IMR-90 (cell line): ENCODE data around the gene PDXK. TPM values are rescaled to one million over a fixed set of nuclear protein-coding genes. Genes with fewer than 3 reads are reported as not detected.

Experiments
- ATAC-seq: fragments of 200-7000 bp; cut with Tn5 transposase; 2 replicates; pipeline ENCODE4 v1.9.1; 2020; ENCODE audit warnings: low read depth, mild to moderate bottlenecking, moderate library complexity
- BruUV-seq: library from RNA; stranded (reverse); fragments of 400-500 nt; replicated peaks from 2 replicates; lab custom pipeline; 2021; lab: Mats Ljungman, UMichigan
- CTCF ChIA-PET: fragments of 300-600 bp; formaldehyde crosslinking; extraction: SDS; loops from one replicate; lab custom pipeline; 2021; ENCODE audit warnings: antibody characterized with exemption; lab: Yijun Ruan, JAX
- POLR2A ChIA-PET: fragments of 300-600 bp; sonication (Branson Sonifier 250); formaldehyde crosslinking; loops from one replicate; lab custom pipeline; 2022; ENCODE audit warnings: antibody characterized with exemption; ENCODE audit not compliant: unreplicated experiment; lab: Charles Lee
- DNase-seq: peaks from one replicate; pipeline ENCODE4 v3.0.0; 2013
- H2AFZ ChIP-seq: replicated peaks from 2 replicates; pipeline ENCODE3; 2013; ENCODE audit warnings: low read length, mild to moderate bottlenecking; ENCODE audit not compliant: poor library complexity
- H2AK5ac ChIP-seq: 2 replicates; pipeline ENCODE4 v1.6.1; 2013; ENCODE audit warnings: low read depth, low read length, inconsistent platforms
- H2AK9ac ChIP-seq: replicated peaks from 2 replicates; pipeline ENCODE3; 2013; ENCODE audit warnings: mild to moderate bottlenecking, low read depth, low read length, moderate library complexity; ENCODE audit not compliant: poor library complexity
- H2BK120ac ChIP-seq: 2 replicates; pipeline ENCODE4 v1.6.1; 2013; ENCODE audit warnings: low read depth, low read length, inconsistent platforms
- H2BK15ac ChIP-seq: 3 replicates; pipeline ENCODE4 v1.6.1; 2013; ENCODE audit warnings: low read depth, low read length, inconsistent platforms
- H2BK20ac ChIP-seq: 2 replicates; pipeline ENCODE4 v1.6.1; 2013; ENCODE audit warnings: low read depth, mild to moderate bottlenecking, inconsistent platforms, low read length, moderate library complexity
- H2BK5ac ChIP-seq: 2 replicates; pipeline ENCODE4 v1.6.1; 2013; ENCODE audit warnings: mild to moderate bottlenecking, low read depth, low read length, inconsistent platforms; ENCODE audit not compliant: poor library complexity, severe bottlenecking
- H3K14ac ChIP-seq: replicated peaks from 2 replicates; pipeline ENCODE4 v1.6.1; 2013; ENCODE audit warnings: low read depth, low read length, inconsistent platforms
- H3K18ac ChIP-seq: 2 replicates; pipeline ENCODE4 v1.6.1; 2013; ENCODE audit warnings: low read depth, low read length, control low read depth
- H3K23ac ChIP-seq: 2 replicates; pipeline ENCODE4 v1.6.1; 2013; ENCODE audit warnings: low read depth, low read length, inconsistent platforms
- H3K27ac ChIP-seq: 2 replicates; pipeline ENCODE4 v1.5.1; 2013; ENCODE audit warnings: mild to moderate bottlenecking, control low read depth, low read length; ENCODE audit not compliant: insufficient read depth
- H3K27me3 ChIP-seq: 2 replicates; pipeline ENCODE4 v1.6.1; 2013; ENCODE audit warnings: low read length; ENCODE audit not compliant: control insufficient read depth, insufficient read depth
- H3K36me3 ChIP-seq: 2 replicates; pipeline ENCODE4 v1.6.1; 2013; ENCODE audit warnings: low read length, mixed read lengths; ENCODE audit not compliant: control insufficient read depth, insufficient read depth
- H3K4ac ChIP-seq: 2 replicates; pipeline ENCODE4 v1.6.1; 2013; ENCODE audit warnings: low read depth, low read length, inconsistent platforms
- H3K4me1 ChIP-seq: 2 replicates; pipeline ENCODE4 v1.6.1; 2013; ENCODE audit warnings: low read length, mixed read lengths; ENCODE audit not compliant: control insufficient read depth, insufficient read depth
- H3K4me2 ChIP-seq: 2 replicates; pipeline ENCODE4 v1.6.1; 2013; ENCODE audit warnings: low read depth, mild to moderate bottlenecking, control low read depth, low read length, moderate library complexity
- H3K4me3 ChIP-seq: 2 replicates; pipeline ENCODE4 v1.5.1; 2013; ENCODE audit warnings: low read depth, mild to moderate bottlenecking, control low read depth, low read length, moderate library complexity; ENCODE audit not compliant: insufficient read depth
- H3K56ac ChIP-seq: 2 replicates; pipeline ENCODE4 v1.6.1; 2013; ENCODE audit warnings: low read length, inconsistent platforms; ENCODE audit not compliant: insufficient read depth; ENCODE audit errors: extremely low read depth
- H3K79me1 ChIP-seq, 2 experiments: 2 replicates each; pipeline ENCODE4 v1.6.1; 2013; ENCODE audit warnings: low read length in 2 of 2, inconsistent platforms in 1 of 2, low read depth in 1 of 2
- H3K9ac ChIP-seq: 2 replicates; pipeline ENCODE4 v1.6.1; 2013; ENCODE audit warnings: low read depth, low read length, control low read depth
- H3K9me1 ChIP-seq: 2 replicates; pipeline ENCODE4 v1.6.1; 2013; ENCODE audit warnings: low read length, inconsistent platforms; ENCODE audit not compliant: insufficient read depth
- H3K9me3 ChIP-seq: 2 replicates; pipeline ENCODE4 v1.6.1; 2013; ENCODE audit warnings: low read length; ENCODE audit not compliant: control insufficient read depth, insufficient read depth
- H4K20me1 ChIP-seq: 2 replicates; pipeline ENCODE4 v1.6.1; 2013; ENCODE audit warnings: low read length, inconsistent platforms; ENCODE audit not compliant: insufficient read depth
- H4K5ac ChIP-seq: 2 replicates; pipeline ENCODE4 v1.6.1; 2013; ENCODE audit warnings: mild to moderate bottlenecking, low read depth, low read length, control low read depth
- H4K8ac ChIP-seq, 2 experiments: 2 replicates each; pipeline ENCODE4 v1.6.1; 2013; ENCODE audit warnings: low read depth in 2 of 2, low read length in 2 of 2, control low read depth in 1 of 2, inconsistent platforms in 1 of 2
- H4K91ac ChIP-seq: 2 replicates; pipeline ENCODE4 v1.6.1; 2013; ENCODE audit warnings: low read depth, low read length, inconsistent platforms; ENCODE audit not compliant: insufficient read depth
- CEBPB ChIP-seq: IDR thresholded peaks from 2 replicates; pipeline ENCODE4 v1.6.1; 2012; ENCODE audit warnings: low read depth, low read length, improper control_type of control experiment
- FOS ChIP-seq: fragments of 150-350 bp; IDR thresholded peaks from 2 replicates; pipeline ENCODE4 v1.6.1; 2016; ENCODE audit warnings: low read depth, low read length
- MAFK ChIP-seq: IDR thresholded peaks from 2 replicates; pipeline ENCODE4 v1.6.1; 2012; ENCODE audit warnings: low read depth, low read length, improper control_type of control experiment
- MAZ ChIP-seq: IDR thresholded peaks from 2 replicates; pipeline ENCODE4 v1.6.1; 2012; ENCODE audit warnings: low read depth, mild to moderate bottlenecking, low read length, improper control_type of control experiment, moderate library complexity, borderline replicate concordance
- POLR2A ChIP-seq: IDR thresholded peaks from 2 replicates; pipeline ENCODE4 v1.6.1; 2012; ENCODE audit warnings: mild to moderate bottlenecking, low read depth, low read length
- RCOR1 ChIP-seq: IDR thresholded peaks from 2 replicates; pipeline ENCODE4 v1.6.1; 2012; ENCODE audit warnings: mild to moderate bottlenecking, low read length, improper control_type of control experiment; ENCODE audit not compliant: insufficient replicate concordance
- RFX5 ChIP-seq: IDR thresholded peaks from 2 replicates; pipeline ENCODE4 v1.8.0; 2012; ENCODE audit warnings: low read depth, mild to moderate bottlenecking, low read length, moderate library complexity
- SMC3 ChIP-seq: fragments of 150-350 bp; IDR thresholded peaks from 2 replicates; pipeline ENCODE4 v1.6.1; 2016; ENCODE audit warnings: low read depth, mild to moderate bottlenecking, antibody characterized with exemption, low read length, moderate library complexity
- WGBS, 2 experiments: methylation state at CpG; one replicate each; pipeline versions ENCODE4 v1.1.5 to v1.1.7; 2013; ENCODE audit warnings: missing lambda C conversion rate in 2 of 2; ENCODE audit not compliant: insufficient read length in 1 of 2; ENCODE audit errors: extremely low coverage in 2 of 2; 5-methylcytosine and 5-hydroxymethylcytosine counted together
- dilution Hi-C: fragments of 300-500 bp; cut with HindIII; formaldehyde crosslinking; loops from one replicate; pipeline ENCODE4 v1.14.3; 2018; ENCODE audit warnings: low sequenced_read_pairs; ENCODE audit not compliant: unreplicated experiment
- in situ Hi-C: fragments of 300-500 bp; cut with MboI; formaldehyde crosslinking; loops from 3 replicates; pipeline ENCODE4 v1.14.3; 2019; ENCODE audit warnings: low sequenced_read_pairs, inconsistent platforms, mixed read lengths
- intact Hi-C: fragments of 100-400 bp; cut with micrococcal nuclease; formaldehyde crosslinking; loops from 2 replicates; pipeline ENCODE4 v1.10.0; 2022
- polyA plus RNA-seq, 3 experiments: library from polyadenylated mRNA; depleted of rRNA; stranded (reverse); fragments of >200 nt; gene quantifications; 2 replicates each; pipeline ENCODE4 v1.2.3, GENCODE V29; 2012; ENCODE audit warnings: low replicate concordance in 1 of 3
- total RNA-seq: library from RNA; depleted of rRNA; stranded (reverse); fragments of >200 nt; gene quantifications from 2 replicates; pipeline ENCODE4 v1.2.3, GENCODE V29; 2012
- TF ChIP-seq, protein P1 (sequence below): fragments of 150-350 bp; IDR thresholded peaks from 2 replicates; pipeline ENCODE4 v1.6.1; 2017; ENCODE audit warnings: mild to moderate bottlenecking, antibody characterized with exemption, low read length, low read depth
- TF ChIP-seq, protein P2 (sequence below): conservative IDR thresholded peaks from 2 replicates; pipeline ENCODE4 v1.5.1; 2012; ENCODE audit warnings: mild to moderate bottlenecking, low read depth, low read length, improper control_type of control experiment

The PDXK gene
- total and polyA plus RNA-seq, 2 of the 4 experiments (the other 2 are of a cell fraction) = 155 to 312 TPM

DNA sequence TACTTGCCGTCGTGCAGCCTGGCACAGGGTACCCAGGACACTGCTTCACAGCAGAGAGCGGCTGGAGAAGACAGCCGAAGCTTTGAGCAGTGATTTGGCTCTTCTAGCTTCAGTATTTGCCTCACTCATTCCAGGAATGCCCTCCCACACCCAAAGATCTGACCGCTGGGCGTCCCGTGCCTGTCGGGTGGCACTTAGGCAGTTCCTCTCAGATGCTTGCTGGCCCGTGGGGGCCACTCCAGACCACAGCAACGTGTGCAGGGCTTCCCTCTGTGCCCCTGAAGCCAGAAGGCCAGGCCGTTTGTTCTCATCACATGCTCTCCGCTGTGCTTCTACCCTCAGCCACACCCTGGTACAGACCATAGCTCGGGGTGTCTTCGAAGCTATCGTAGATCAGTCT is 42.5 kb upstream of the PDXK start:
- Histone ChIP-seq H4K5ac (no peak overlapping the region), H3K14ac (no peak overlapping the region), H3K27me3 (no peaks in the 10 kb centered on the region), H2BK120ac (no peak overlapping the region), H4K20me1 (no peaks in the 10 kb centered on the region), H3K9me3 (no peaks in the 10 kb centered on the region), H4K91ac (no peak overlapping the region), H3K4me1 (no peaks in the 10 kb centered on the region), H3K36me3 (peaks cover 27% of the 10 kb centered on the region), H3K4ac (no peak overlapping the region), H4K8ac (no peak overlapping the region), H2AK9ac (no peak overlapping the region), H3K27ac (no peak overlapping the region), H3K56ac (no peak overlapping the region), H3K79me1 (peaks cover 14 to 17% of the 10 kb centered on the region in 2 experiments), H3K9ac (no peak overlapping the region), H3K9me1 (no peaks in the 10 kb centered on the region; the same call in 1 of the 2 replicates), H3K18ac (no peak overlapping the region), H3K4me3 (no peak overlapping the region), H3K4me2 (no peak overlapping the region), H2BK5ac (no peak overlapping the region), H2BK15ac (no peak overlapping the region), H2AK5ac (no peak overlapping the region), H2AFZ (no peak overlapping the region), H3K23ac (no peak overlapping the region), H2BK20ac (no peak overlapping the region)
- CTCF ChIA-PET = interaction anchor here (0.6 kb wide), 1 partner anchor 7 kb away, joined by 3 read pairs; no protein-coding TSS in a partner anchor
- no peak for TF ChIP-seq CEBPB
- no peak for TF ChIP-seq POLR2A
- TF ChIP-seq, protein P1, sequence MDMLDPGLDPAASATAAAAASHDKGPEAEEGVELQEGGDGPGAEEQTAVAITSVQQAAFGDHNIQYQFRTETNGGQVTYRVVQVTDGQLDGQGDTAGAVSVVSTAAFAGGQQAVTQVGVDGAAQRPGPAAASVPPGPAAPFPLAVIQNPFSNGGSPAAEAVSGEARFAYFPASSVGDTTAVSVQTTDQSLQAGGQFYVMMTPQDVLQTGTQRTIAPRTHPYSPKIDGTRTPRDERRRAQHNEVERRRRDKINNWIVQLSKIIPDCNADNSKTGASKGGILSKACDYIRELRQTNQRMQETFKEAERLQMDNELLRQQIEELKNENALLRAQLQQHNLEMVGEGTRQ = no peak
- no peak for TF ChIP-seq MAFK
- no peak for TF ChIP-seq MAZ
- TF ChIP-seq RCOR1 = no peak
- no peak for TF ChIP-seq RFX5
- no peak for TF ChIP-seq SMC3
- TF ChIP-seq FOS = no peak
- TF ChIP-seq, protein P2, sequence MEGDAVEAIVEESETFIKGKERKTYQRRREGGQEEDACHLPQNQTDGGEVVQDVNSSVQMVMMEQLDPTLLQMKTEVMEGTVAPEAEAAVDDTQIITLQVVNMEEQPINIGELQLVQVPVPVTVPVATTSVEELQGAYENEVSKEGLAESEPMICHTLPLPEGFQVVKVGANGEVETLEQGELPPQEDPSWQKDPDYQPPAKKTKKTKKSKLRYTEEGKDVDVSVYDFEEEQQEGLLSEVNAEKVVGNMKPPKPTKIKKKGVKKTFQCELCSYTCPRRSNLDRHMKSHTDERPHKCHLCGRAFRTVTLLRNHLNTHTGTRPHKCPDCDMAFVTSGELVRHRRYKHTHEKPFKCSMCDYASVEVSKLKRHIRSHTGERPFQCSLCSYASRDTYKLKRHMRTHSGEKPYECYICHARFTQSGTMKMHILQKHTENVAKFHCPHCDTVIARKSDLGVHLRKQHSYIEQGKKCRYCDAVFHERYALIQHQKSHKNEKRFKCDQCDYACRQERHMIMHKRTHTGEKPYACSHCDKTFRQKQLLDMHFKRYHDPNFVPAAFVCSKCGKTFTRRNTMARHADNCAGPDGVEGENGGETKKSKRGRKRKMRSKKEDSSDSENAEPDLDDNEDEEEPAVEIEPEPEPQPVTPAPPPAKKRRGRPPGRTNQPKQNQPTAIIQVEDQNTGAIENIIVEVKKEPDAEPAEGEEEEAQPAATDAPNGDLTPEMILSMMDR = no peak
- ATAC-seq (no peak), DNase-seq (no peak)
- dilution Hi-C loops = no loop called here
- POLR2A ChIA-PET = no interaction called here
- 98% methylated on average over 7 of the region's 15 CpGs; no CpG with 5 or more reads in 1 of the 2 experiments for WGBS, 2 experiments
- no TSS peak for BruUV-seq
- in situ Hi-C loops = no loop called here
- intact Hi-C loops = no loop called here
